ENCODE measurements around the gene CPNE4. TPM values are rescaled to one million over a fixed set of nuclear protein-coding genes. Genes with fewer than 3 reads are reported as not detected.

Gene CPNE4
- total RNA-seq, 1 experiment from 2014 or later: 0.41 TPM

DNA sequence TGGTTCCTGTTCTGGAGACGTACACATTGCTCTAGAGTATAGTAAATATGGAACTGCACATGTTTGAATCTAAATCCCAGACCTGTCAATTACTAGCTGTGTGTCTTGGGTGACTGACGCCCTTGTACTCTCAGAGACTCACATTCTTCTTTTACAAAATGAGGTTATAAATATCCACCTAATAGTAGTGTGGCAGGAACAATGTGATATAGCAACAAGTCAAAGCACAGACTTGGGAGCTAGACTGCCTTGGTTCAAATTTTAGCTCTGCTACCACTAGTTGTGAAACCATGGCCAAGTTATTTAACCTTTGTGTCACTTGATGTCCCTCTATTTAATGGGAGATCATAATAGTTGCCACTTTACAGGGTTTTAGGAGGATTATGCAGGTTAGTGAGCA, 245.6 kb downstream of the CPNE4 start:
- Histone ChIP-seq H3K27me3 (replicated peaks; ENCODE audit: control insufficient read depth, insufficient read depth, low read length) (no peaks in the 10 kb centered on the region), H3K4me1 (no peaks in the 10 kb centered on the region), H3K36me3 (ENCODE audit: control insufficient read depth, insufficient read depth, low read length) (no peaks in the 10 kb centered on the region), H3K4me3 (ENCODE audit: low read depth, low read length) (no peak overlapping the region), H3K9me3 (no peaks in the 10 kb centered on the region)
- no peak for DNase-seq
- TF ChIP-seq, protein P1, sequence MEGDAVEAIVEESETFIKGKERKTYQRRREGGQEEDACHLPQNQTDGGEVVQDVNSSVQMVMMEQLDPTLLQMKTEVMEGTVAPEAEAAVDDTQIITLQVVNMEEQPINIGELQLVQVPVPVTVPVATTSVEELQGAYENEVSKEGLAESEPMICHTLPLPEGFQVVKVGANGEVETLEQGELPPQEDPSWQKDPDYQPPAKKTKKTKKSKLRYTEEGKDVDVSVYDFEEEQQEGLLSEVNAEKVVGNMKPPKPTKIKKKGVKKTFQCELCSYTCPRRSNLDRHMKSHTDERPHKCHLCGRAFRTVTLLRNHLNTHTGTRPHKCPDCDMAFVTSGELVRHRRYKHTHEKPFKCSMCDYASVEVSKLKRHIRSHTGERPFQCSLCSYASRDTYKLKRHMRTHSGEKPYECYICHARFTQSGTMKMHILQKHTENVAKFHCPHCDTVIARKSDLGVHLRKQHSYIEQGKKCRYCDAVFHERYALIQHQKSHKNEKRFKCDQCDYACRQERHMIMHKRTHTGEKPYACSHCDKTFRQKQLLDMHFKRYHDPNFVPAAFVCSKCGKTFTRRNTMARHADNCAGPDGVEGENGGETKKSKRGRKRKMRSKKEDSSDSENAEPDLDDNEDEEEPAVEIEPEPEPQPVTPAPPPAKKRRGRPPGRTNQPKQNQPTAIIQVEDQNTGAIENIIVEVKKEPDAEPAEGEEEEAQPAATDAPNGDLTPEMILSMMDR (IDR thresholded peaks at IDR 0.05; ENCODE audit: insufficient read depth in 1 of 2, low read depth in 1 of 2, low read length in 1 of 2, severe bottlenecking in 1 of 2, unreplicated experiment in 1 of 2): no peak
- H3K36me3 Mint-ChIP-seq (ENCODE audit: insufficient read depth, unreplicated experiment): no peaks in the 10 kb centered on the region
- ChIA-PET POLR2A (no interaction called here), CTCF (no interaction called here)
- H3K4me1 Mint-ChIP-seq (ENCODE audit: low read depth, unreplicated experiment): no peaks in the 10 kb centered on the region
- no TSS peak for BruUV-seq (replicated peaks)
- intact Hi-C loops (cut with micrococcal nuclease; ENCODE audit: unreplicated experiment): no loop called here
- no peaks in the 10 kb centered on the region for H3K9me3 Mint-ChIP-seq (ENCODE audit: unreplicated experiment)
- H3K27ac Mint-ChIP-seq (ENCODE audit: unreplicated experiment): no peak overlapping the region
- peaks cover 15% of the 10 kb centered on the region for H3K27me3 Mint-ChIP-seq (ENCODE audit: insufficient read depth, unreplicated experiment)
- no peak overlapping the region for H3K4me3 Mint-ChIP-seq (ENCODE audit: unreplicated experiment)

DNA sequence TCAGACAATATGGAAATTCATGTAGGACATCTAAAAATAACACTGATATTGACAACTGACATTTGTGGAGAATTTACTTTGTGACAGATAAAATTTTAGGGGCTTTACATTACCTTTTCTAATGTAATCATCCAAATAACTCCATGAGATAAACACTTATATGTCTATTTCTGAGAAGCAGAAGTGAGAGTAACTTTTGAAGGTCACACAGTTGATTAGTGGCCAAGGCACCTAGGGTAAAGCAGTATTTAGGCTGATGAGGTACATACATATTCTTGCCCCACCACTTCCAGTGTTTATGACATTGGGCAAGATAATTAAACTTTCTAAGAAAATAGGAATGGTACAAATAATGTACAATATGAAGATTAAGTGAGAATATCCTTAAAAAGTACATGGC, 248.4 kb downstream of the CPNE4 start:
- no peak for DNase-seq
- Mint-ChIP-seq H3K27ac (ENCODE audit: unreplicated experiment) (no peak overlapping the region), H3K4me1 (ENCODE audit: low read depth, unreplicated experiment) (no peaks in the 10 kb centered on the region), H3K4me3 (ENCODE audit: unreplicated experiment) (no peak overlapping the region), H3K36me3 (ENCODE audit: insufficient read depth, unreplicated experiment) (no peaks in the 10 kb centered on the region), H3K27me3 (ENCODE audit: insufficient read depth, unreplicated experiment) (peaks cover 15% of the 10 kb centered on the region), H3K9me3 (ENCODE audit: unreplicated experiment) (no peaks in the 10 kb centered on the region)
- Histone ChIP-seq H3K9me3 (no peaks in the 10 kb centered on the region), H3K4me3 (ENCODE audit: low read depth, low read length) (no peak overlapping the region), H3K4me1 (no peaks in the 10 kb centered on the region), H3K36me3 (ENCODE audit: control insufficient read depth, insufficient read depth, low read length) (no peaks in the 10 kb centered on the region), H3K27me3 (replicated peaks; ENCODE audit: control insufficient read depth, insufficient read depth, low read length) (no peaks in the 10 kb centered on the region)
- TF ChIP-seq, protein P1 (IDR thresholded peaks at IDR 0.05; ENCODE audit: insufficient read depth in 1 of 2, low read depth in 1 of 2, low read length in 1 of 2, severe bottlenecking in 1 of 2, unreplicated experiment in 1 of 2): no peak
- BruUV-seq (replicated peaks): no TSS peak
- CTCF ChIA-PET: no interaction called here
- POLR2A ChIA-PET: no interaction called here
- intact Hi-C loops (cut with micrococcal nuclease; ENCODE audit: unreplicated experiment): no loop called here

DNA sequence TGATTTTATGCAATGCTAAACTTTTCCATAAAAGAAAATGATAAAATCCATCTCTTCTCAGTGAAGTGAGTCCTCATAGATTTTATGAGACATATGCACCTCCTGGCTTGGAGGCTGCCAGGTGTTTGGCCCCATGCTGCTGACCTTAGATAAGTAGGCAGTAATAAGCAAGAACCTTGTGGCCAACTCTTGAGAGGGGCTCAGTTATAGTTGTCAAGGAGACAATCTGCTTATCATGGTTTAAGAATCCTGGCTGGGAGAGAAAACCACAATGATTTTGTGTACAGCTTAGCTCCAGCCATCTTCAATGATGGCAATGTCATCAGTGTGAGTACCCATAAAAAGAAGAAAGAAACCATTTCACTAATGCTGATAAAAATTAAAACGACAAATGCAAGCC, 252.1 kb downstream of the CPNE4 start:
- no peak overlapping the region for H3K27ac Mint-ChIP-seq (ENCODE audit: unreplicated experiment)

More for the DNA sequence above, 252.1 kb downstream of the CPNE4 start:
- H3K27me3 Mint-ChIP-seq (ENCODE audit: insufficient read depth, unreplicated experiment): peaks cover 13% of the 10 kb centered on the region
- DNase-seq: no peak
- POLR2A ChIA-PET: no interaction called here
- Histone ChIP-seq H3K27me3 (replicated peaks; ENCODE audit: control insufficient read depth, insufficient read depth, low read length) (no peaks in the 10 kb centered on the region), H3K4me1 (no peaks in the 10 kb centered on the region), H3K36me3 (ENCODE audit: control insufficient read depth, insufficient read depth, low read length) (no peaks in the 10 kb centered on the region), H3K4me3 (ENCODE audit: low read depth, low read length) (no peak overlapping the region), H3K9me3 (no peaks in the 10 kb centered on the region)
- no TSS peak for BruUV-seq (replicated peaks)
- no peak overlapping the region for H3K4me3 Mint-ChIP-seq (ENCODE audit: unreplicated experiment)
- H3K36me3 Mint-ChIP-seq (ENCODE audit: insufficient read depth, unreplicated experiment): no peaks in the 10 kb centered on the region
- intact Hi-C loops (cut with micrococcal nuclease; ENCODE audit: unreplicated experiment): no loop called here
- CTCF ChIA-PET: no interaction called here
- TF ChIP-seq, protein P1 (IDR thresholded peaks at IDR 0.05; ENCODE audit: insufficient read depth in 1 of 2, low read depth in 1 of 2, low read length in 1 of 2, severe bottlenecking in 1 of 2, unreplicated experiment in 1 of 2): no peak
- H3K9me3 Mint-ChIP-seq (ENCODE audit: unreplicated experiment): no peaks in the 10 kb centered on the region
- no peaks in the 10 kb centered on the region for H3K4me1 Mint-ChIP-seq (ENCODE audit: low read depth, unreplicated experiment)
